PFSK-1 (cell line): ENCODE results near the gene DOHH.

Source experiments
- POLR2AphosphoS5 ChIP-seq: IDR thresholded peaks from 2 replicates; pipeline ENCODE4 v1.6.1; 2012; ENCODE audit warnings: low read depth, mild to moderate bottlenecking, control low read depth, low read length, moderate library complexity
- SIN3A ChIP-seq: IDR thresholded peaks from 2 replicates; pipeline ENCODE4 v1.6.1; 2012; ENCODE audit warnings: mild to moderate bottlenecking, low read length, moderate library complexity, borderline replicate concordance; ENCODE audit not compliant: insufficient read depth
- TF ChIP-seq, protein P1 (sequence below), 2 experiments: IDR thresholded peaks; 2 replicates each; pipeline versions ENCODE4 v1.6.1 to v1.8.0; 2011 to 2012; ENCODE audit warnings: low read depth in 2 of 2, low read length in 2 of 2, control low read depth in 1 of 2, inconsistent platforms in 1 of 2, mild to moderate bottlenecking in 1 of 2, moderate library complexity in 1 of 2; ENCODE audit not compliant: insufficient read depth in 1 of 2

DNA sequence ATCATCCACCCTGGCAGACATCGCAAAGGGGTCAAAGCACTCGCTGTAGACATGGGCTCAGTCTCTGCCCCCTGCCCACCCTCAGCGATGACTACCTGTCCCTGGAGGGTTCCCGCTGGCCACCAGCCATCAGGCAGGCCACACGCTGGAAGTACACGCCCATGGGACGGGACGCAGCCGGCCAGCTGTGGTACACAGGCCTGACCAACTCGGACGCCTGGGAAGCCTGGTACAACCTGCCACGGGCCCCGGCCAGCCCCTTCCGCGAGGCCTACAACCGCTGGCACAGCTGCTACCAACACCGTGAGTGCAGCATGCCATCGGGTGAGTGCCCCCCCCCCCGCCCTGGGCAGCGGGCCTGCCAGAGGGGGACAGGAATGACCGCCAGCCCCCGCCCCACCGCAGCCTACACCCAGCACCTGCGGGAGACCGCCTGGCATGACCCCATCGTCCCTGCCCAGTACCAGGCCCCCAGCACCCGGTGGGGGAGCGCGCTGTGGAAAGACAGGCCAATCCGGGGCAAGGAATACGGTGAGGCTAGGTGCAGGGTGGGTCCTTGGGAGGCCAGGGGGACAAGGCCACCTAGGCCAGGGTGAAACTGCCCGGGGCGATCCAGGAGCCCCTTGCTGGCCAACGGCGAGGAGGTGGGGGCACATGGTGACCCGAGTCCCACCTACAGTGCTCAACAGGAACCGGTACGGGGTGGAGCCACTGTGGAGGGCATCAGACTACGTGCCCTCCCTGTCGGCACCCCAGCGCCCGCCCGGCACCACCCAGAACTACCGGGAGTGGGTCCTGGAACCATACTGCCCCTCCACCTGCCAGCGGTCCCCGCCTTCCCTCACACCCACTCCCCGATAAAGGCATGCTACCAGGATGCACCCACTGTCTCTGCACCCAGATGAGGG lies 42.9 kb upstream of the DOHH start:
- TF ChIP-seq, protein P1, sequence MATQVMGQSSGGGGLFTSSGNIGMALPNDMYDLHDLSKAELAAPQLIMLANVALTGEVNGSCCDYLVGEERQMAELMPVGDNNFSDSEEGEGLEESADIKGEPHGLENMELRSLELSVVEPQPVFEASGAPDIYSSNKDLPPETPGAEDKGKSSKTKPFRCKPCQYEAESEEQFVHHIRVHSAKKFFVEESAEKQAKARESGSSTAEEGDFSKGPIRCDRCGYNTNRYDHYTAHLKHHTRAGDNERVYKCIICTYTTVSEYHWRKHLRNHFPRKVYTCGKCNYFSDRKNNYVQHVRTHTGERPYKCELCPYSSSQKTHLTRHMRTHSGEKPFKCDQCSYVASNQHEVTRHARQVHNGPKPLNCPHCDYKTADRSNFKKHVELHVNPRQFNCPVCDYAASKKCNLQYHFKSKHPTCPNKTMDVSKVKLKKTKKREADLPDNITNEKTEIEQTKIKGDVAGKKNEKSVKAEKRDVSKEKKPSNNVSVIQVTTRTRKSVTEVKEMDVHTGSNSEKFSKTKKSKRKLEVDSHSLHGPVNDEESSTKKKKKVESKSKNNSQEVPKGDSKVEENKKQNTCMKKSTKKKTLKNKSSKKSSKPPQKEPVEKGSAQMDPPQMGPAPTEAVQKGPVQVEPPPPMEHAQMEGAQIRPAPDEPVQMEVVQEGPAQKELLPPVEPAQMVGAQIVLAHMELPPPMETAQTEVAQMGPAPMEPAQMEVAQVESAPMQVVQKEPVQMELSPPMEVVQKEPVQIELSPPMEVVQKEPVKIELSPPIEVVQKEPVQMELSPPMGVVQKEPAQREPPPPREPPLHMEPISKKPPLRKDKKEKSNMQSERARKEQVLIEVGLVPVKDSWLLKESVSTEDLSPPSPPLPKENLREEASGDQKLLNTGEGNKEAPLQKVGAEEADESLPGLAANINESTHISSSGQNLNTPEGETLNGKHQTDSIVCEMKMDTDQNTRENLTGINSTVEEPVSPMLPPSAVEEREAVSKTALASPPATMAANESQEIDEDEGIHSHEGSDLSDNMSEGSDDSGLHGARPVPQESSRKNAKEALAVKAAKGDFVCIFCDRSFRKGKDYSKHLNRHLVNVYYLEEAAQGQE (IDR thresholded peaks at IDR 0.05; ENCODE audit: insufficient read depth in 1 of 2, low read depth in 2 of 2, low read length in 2 of 2), result no peak
- TF ChIP-seq POLR2AphosphoS5 (no peak; the same call in 1 of the 2 replicates), SIN3A (no peak)
